Fibroblast of pulmonary artery (primary cell): ENCODE data around the gene TMEM245.
"Not testable (repeated sequence)": the region's sequence is repeated elsewhere in the genome, so short reads cannot be mapped to it uniquely, and the experiment has no call there.

ENCODE experiments used
- DNase-seq: peaks from one replicate; pipeline ENCODE4 v3.0.0-alpha.2; 2010; ENCODE audit warnings: low read depth
- H3K4me3 ChIP-seq: replicated peaks from 2 replicates; pipeline ENCODE4 v1.5.1; 2011; ENCODE audit warnings: low read depth, mild to moderate bottlenecking, control low read depth, low read length, moderate library complexity
- TF ChIP-seq, protein P1 (sequence below): IDR thresholded peaks from 2 replicates; pipeline ENCODE4 v1.5.1; 2011; ENCODE audit warnings: mild to moderate bottlenecking, control low read depth, low read length, inconsistent platforms; ENCODE audit errors: missing control alignments

TMEM245 gene

GRCh38 chr9:109072133-109072692, 47.5 kb downstream of the TMEM245 start:
- no peak overlapping the region for H3K4me3 ChIP-seq
- TF ChIP-seq, protein P1, sequence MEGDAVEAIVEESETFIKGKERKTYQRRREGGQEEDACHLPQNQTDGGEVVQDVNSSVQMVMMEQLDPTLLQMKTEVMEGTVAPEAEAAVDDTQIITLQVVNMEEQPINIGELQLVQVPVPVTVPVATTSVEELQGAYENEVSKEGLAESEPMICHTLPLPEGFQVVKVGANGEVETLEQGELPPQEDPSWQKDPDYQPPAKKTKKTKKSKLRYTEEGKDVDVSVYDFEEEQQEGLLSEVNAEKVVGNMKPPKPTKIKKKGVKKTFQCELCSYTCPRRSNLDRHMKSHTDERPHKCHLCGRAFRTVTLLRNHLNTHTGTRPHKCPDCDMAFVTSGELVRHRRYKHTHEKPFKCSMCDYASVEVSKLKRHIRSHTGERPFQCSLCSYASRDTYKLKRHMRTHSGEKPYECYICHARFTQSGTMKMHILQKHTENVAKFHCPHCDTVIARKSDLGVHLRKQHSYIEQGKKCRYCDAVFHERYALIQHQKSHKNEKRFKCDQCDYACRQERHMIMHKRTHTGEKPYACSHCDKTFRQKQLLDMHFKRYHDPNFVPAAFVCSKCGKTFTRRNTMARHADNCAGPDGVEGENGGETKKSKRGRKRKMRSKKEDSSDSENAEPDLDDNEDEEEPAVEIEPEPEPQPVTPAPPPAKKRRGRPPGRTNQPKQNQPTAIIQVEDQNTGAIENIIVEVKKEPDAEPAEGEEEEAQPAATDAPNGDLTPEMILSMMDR = no peak
- DNase-seq = no peak

DNA sequence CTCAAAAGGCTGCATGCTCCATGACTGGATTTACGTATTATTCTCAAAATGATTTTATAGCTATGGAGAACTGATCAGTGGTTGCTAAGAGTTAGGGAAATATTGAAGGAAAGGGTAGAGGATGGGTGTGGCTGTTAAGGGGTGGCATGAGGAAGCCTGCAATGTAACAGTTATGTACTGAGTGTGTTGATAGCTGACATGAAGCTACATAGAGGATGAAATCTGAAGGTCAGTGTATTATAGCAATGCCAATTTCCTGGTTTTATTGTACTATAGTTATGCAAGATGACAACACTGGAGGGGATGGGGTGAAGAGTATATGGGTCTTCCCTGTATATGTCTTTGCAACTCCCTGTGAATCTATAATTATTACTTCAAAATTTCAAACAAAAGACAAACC, 51.0 kb downstream of the TMEM245 start:
- TF ChIP-seq, protein P1 = no peak
- DNase-seq = no peak
- H3K4me3 ChIP-seq = no peak overlapping the region

- peak; percentile 11 for DNase-seq
- no peak overlapping the region for H3K4me3 ChIP-seq
- TF ChIP-seq, protein P1 = no peak
Observed at GRCh38 chr9:109064963-109065702, 54.6 kb downstream of the TMEM245 start.

DNA sequence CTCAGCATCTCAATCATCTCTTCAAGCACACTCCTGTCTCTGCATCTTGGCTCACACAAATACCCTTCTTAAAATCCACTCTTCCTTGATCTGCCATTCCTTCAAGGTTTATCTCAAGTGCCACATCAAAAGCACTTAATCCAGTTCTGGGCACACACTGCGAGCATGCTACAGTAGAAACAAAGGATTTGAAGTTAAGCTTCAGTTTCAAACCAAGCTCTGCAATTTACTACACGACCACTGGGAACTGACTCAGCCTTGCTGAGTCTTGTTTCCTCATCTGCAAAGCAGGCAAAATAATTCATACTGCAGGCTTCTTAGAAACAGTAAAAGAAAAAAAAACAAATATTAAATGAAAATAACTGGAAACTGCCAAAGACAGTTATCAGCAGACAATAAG, 56.0 kb downstream of the TMEM245 start:
- DNase-seq = peak; percentile 4
- TF ChIP-seq, protein P1 = no peak

DNA sequence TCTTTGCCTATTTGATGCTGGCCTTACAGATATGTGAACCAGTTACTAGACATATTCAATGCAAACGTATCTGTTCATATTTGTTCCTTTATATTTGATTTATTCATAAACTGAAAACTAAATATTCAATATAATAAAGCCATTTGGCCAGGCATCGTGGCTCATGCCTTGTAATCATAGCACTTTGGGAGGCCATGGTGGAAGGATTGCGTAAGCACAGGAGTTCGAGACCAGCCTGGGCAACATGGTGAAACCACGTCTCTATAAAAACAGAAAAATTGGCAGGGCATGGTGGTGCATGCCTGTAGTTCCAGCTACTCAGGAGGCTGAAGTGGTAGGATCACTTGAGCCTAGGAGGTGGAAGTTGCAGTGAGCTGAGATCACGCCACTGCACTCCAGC, 57.2 kb downstream of the TMEM245 start:
- no peak for DNase-seq
- TF ChIP-seq, protein P1 = no peak
- H3K4me3 ChIP-seq = no peak overlapping the region

More for the DNA sequence above, 56.0 kb downstream of the TMEM245 start:
- no peak overlapping the region for H3K4me3 ChIP-seq

- H3K4me3 ChIP-seq = no peak overlapping the region
- no peak for DNase-seq
- TF ChIP-seq, protein P1 = no peak
Observed at GRCh38 chr9:109060191-109060590, 59.6 kb downstream of the TMEM245 start.

DNA sequence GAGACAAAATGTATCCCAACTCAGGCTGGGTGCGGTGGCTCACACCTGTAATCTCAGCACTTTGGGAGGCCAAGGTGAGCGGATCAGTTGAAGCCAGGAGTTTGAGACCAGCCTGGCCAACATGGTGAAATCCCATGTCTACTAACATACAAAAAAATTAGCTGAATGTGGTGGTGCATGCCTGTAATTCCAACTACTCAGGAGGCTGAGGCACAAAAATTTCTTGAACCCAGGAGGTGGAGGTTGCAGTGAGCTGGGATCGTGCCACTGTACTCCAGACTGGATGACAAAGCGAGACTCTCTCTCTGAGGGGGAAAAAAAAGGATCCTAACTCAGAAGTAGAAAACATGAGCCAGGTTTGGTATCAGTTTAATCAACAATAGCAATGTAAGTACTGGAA, 66.6 kb downstream of the TMEM245 start:
- not testable (repeated sequence) for DNase-seq, H3K4me3 ChIP-seq
